ENCODE data around the gene BCLAF1.
A peak's percentile ranks its signal among the peaks of the same experiment; 100 is the strongest.

Gene BCLAF1, protein sequence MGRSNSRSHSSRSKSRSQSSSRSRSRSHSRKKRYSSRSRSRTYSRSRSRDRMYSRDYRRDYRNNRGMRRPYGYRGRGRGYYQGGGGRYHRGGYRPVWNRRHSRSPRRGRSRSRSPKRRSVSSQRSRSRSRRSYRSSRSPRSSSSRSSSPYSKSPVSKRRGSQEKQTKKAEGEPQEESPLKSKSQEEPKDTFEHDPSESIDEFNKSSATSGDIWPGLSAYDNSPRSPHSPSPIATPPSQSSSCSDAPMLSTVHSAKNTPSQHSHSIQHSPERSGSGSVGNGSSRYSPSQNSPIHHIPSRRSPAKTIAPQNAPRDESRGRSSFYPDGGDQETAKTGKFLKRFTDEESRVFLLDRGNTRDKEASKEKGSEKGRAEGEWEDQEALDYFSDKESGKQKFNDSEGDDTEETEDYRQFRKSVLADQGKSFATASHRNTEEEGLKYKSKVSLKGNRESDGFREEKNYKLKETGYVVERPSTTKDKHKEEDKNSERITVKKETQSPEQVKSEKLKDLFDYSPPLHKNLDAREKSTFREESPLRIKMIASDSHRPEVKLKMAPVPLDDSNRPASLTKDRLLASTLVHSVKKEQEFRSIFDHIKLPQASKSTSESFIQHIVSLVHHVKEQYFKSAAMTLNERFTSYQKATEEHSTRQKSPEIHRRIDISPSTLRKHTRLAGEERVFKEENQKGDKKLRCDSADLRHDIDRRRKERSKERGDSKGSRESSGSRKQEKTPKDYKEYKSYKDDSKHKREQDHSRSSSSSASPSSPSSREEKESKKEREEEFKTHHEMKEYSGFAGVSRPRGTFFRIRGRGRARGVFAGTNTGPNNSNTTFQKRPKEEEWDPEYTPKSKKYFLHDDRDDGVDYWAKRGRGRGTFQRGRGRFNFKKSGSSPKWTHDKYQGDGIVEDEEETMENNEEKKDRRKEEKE

DNA sequence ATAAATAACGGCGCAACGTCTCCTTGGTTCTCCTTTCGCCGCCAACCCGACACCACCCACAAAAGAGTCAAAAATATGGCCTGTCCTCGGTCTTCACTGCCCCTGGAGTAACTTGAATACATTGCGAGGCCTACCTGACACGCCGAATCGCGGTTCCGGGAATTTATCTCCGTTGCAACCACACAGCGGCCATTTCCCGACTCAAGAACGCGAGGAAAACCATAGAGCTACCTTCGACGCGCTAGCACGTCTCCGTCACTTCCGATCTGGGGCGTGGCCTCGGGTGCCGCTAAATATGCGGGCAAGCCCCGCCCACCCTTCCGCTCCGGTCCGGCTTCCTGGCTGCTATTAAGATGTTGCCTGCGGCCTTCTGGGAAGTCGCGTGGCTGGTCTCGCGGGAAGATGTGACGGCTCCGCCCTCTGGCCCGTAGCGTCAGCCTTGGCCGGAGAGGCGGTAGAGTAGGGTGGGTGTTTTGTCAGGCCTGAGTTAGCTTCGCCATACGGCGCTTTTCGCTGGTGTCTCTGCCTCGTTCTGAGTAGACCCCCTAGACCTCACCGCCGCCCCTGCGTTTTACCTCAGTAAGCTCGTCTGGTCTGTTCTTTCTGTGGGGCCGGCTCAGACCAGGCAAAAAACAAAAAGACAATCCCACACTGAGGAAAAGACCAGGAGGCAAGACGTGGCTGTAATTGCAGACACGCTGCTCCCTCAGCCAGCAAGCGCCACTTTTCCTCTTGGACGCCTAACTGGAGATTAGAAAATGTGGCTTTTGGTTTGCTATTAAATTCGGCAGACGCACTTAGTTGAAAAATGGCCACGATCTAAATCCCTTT, at the start of gene BCLAF1:
Gene BCLAF1 (minus strand): TSS at position 268 of the 831 bp plus-strand sequence. CDS start 9,980 bp downstream, outside the sequence.
- DNase-seq: peak; percentile 93

DNA sequence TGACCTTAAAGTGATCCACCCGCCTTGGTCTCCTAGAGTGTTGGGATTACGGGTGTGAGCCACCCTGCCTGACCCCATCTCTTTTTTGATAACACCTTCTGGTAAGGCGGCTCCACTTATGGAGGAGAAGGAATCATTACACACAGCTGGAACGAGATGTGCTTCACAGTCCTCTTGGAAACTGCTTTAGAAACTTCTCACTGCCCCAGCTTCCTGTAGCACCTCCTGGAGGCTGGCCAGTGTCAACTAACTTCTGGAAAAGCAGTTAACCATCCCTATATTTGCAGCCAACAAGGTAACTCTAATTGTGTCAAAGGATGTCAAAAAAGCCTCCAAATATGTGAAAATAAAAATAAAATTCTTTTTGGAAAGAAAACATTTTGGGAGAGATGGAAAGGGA, 48.8 kb upstream of the BCLAF1 start:
- no peak for DNase-seq

DNA sequence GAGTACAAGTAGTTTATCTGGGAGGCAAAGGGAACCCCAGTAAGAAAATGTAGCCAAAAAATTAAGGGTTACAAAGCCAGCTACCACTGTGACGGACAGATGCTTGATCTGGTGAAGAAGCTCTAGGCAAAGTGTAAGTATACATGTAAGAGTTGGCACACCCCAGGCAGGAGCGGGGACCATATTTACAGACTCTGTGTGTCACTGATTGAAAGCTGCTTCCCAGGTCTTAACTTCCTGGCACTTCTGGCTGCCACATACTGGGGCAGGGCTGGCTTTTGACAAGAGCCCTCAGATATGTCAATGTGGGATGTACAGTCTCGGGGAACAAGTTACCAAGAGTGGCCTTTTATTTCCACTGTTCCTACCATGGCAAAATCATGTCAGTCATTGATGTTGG, 48.0 kb upstream of the BCLAF1 start:
- no peak for DNase-seq

DNA sequence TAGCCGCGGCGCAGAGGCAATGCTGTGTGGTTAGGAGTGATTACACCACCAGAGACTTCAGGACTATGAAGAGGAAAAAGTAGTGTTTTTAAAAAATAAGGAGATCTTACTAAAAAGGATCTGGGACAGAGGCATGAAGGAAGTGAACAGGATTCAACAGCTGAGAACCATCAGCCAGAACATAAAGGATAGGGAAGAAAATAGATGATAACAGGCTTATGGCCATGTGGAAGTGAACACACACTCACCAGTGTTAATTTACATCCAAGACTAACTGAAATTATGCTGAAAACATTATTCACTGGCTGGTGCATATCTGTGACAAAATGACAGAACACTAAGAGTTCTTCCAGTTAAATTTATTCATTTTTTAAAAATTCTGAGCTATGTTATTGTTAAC, 47.5 kb upstream of the BCLAF1 start:
- DNase-seq: no peak

DNA sequence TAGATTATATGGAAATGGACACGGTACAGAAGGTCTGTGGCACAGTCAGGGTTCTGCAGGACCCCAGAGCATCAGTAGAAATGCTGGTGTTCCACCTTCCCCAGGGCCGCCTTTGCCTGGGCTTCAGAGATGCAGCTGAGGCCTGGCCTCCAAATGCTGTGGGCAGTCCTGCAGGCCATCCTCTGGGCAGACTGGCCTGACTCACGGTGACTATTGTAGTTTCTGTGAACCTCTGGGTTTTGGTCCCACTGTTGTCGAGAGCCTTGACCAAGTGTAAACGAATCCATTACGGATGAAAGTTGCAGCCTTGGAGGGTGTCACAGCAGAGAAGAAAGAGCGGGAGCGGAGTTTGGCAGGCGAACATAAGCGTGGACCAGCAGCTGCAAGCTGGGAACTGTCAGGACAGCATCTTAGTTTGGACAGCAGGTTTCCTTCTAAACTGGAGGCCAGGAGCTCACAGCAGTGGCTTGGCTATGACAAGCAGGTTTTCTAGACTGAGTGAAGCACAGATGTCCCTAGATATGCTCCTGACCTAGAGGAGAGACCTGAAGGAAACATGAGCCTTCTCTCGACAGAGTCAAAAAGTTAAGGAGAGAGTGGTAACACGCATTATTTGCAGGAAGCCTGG, 46.2 kb upstream of the BCLAF1 start:
- no peak for DNase-seq

DNA sequence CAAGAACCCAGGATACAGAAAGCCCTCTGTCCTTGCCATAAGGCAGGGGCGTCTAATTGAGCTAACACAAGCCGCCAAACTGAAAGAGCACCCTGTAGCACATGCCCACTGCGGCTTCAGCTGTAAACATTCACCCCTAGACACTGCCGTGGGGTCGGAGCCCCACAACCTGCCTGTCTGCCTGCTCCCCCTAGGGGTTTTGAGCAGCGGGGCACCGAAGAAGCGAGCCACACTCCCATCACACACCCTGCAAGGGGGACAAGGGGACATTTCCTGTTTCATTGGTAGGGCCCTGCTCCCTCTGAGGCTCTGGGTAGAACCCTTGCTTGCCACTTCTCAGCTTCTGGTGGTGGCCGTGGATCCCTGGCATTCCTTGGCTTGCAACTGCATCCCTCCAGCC, 45.2 kb upstream of the BCLAF1 start:
- no peak for DNase-seq

DNA sequence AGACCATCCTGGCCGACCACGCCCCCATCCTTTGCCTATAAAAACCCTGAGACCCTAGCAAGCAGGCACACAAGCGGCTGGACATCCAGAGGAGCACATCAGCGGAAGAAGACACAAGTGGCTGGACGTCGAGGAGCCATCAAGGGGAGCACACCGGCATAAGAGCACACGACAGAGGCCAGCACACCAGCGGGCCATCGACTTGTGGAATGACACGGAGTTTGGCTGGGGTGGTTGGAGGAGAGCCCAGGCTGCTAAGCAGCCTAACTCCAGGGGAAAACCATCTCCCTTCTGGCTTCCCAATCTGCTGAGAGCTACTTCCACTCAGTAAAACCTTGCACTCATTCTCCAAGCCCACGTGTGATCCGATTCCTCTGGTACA, 44.8 kb upstream of the BCLAF1 start:
- DNase-seq: no peak

DNA sequence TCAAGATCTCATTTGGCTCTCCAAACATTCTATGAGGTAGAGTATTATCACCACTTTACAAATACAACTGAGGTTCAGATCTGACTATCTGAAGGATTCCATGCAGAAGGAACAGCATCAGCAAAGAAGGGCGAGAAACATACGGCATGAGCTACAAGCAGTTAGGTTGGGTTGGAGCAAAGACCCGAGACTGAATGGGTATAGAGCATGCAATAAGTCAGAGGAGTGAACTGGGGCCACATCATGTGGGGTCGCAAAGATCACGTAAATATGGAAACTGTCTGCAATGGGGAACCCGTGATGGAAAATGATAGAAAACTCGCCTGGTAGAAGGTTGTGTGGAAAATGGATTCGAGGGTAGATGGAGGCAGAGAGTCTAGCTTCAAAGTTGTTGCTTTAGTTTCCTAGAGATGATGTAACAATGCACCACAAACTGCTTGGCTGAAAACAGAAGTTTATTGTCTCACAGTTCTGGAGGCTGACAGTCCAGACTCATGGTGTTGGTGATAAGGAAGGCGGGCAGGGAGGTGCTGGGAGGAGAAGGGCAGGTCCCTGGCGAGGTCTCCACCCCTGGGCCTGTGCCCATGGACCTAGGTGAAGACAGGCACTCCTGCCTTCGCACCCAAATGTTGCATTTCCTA, 44.3 kb upstream of the BCLAF1 start:
- DNase-seq: no peak

DNA sequence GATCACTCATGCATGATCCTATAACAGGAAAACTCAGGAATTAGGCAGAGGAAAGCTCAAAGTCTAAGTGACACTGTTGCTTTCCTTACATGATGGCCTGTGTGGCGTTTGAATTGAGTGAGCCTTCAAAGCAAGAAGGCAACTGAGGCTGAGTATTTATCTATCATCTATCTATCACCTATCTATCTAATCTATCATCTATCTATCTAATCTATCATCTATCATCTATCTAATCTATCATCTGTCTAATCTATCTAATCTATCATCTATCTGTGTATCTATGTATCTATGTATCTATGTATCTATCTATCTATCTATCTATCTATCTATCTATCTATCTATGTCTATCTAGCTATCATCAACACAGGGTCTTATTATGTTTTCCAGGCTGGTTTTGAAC, 41.8 kb upstream of the BCLAF1 start:
- DNase-seq: no peak

DNA sequence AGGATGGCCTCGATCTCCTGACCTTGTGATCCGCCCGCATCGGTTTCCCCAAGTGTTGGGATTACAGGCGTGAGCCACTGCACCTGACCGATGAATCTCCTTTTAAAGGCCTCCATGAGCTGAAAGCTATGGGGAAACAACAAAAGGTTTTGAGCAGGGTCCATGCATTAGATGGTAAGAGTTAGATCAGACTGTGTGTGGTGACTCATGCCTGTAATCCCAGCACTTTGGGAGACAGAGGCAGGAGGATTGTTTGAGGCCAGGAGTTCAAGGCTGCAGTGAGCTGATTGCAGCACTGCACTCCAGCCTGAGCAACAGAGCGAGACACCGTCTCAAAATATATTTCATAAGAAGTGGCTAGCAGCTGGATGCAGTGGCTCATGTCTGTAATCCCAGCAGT, 41.0 kb upstream of the BCLAF1 start:
- no peak for DNase-seq

DNA sequence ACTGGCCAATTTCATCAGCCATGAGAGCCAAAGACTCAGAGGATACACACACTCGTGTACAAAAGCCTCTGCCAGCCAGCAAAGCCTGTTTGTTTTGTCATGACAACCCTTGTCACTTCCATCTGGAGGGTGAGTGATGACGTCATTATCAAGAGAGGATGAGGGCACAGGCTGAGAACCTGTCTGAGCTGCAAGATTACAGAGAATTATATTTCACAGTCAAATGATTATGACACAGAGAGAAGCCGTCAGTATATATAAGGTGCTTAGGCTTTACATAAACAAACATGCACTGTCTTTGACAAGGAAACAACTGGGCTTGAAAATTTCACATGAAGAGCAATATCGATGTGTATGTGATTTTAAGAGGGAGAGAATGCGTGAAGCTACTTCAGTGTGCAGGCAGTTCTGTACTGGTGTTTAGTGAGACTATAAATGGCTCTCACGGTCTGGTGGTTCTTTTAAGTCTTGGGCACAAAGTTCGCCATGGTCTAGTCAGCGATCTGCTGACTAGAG, 36.5 kb upstream of the BCLAF1 start:
- peak; percentile 44 for DNase-seq

DNA sequence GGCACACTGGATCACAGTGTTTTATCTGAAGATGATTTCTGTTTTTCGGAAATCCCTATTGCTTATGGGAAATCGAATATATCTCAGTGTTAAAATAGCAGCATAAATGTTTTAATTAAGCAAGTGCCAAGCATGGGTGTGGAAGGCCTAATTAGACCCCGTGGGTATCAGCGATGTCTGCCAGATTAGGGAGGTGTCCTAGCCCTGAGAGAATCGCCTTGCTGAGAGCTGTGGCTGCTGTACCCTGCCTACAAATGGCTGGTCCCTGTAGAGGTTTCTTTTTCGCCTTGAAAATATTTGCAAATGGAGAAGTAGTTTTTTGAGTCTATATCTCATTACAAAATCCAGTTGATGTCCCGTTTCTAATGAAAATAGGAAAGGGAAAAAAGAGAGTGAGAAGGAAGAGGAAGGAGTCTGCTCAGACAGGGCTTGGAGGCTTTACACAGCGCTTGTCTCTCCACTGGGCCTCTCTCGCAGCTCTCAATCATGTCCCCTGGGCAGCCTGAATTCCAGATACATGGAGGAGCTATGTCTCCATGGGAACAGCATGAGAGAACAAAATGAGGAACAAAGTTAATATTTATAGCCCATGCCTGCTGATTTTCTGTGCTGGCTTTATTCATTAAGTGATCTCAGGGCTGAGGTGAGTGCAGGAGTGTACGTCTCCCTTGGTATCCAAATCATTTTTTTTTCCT, 35.2 kb upstream of the BCLAF1 start:
- peak; percentile 19 for DNase-seq

DNA sequence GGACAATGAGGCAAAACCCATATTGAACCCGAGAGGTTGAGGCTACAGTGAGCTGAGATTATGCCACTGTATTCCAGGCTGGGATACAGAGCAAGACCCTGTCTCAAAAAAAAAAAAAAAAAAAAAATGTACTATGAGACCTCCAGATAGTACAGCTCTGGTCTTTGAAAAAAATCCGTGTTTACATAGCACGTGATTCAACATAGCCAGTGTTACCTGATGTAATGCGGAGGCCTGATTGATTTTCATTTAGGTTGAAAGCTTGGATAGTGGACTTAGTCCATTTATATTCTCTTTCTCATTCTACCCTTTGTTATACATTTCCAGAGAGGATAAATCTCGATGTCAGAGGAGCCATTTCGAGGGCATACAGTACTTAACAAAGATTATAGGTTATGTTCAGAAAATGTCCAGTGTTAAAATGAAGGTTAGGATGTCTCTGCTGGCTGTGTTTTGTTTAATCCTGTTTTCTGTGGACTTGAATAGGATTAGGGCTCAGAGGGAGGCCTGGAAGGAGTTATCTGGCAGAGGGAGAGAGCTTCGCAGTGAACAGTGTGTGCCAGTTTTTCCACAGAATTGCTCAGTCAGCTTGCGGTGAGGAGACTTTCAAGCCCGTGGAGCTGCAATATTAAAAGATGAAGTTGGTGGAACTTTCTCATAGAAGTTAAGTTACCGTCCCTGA, 33.9 kb upstream of the BCLAF1 start:
- peak; percentile 85 for DNase-seq

DNA sequence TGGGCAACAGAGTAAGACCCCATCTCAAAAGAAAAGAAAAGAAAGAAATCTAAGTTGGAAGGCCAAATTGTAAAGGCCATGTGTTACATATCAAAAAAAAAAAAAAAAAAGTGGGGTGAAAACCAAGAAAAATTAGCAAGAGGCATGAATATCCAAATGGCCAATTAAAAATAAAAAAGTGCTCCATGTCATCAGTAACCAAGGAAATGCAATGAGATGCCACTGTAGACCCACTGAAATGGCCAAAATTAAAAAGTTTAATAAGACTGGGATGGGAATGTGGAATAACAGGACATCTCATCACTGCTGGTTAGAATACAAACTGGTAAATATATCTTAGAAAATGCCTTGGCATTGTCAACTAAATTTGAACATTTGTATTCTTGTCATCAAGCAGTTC, 30.1 kb upstream of the BCLAF1 start:
- DNase-seq: no peak

DNA sequence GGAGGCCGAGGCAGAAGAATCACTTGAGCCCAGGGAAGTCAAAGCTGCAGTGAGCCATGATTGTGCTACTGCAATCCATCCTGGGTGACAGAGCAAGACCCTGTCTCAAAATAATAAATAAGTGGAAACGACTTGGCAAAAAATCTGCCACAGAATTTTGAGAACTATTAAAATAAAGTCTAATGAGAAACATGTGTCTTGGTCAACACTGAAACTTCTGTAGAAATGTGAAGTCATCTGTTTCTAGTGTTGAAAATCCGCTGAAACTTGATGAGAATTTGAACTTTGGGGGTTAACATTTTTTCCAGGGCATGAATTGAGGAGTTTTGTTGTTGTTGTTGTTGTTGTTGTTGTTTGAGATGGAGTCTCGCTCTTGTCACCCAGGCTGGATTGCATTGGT, 29.0 kb upstream of the BCLAF1 start:
- no peak for DNase-seq

DNA sequence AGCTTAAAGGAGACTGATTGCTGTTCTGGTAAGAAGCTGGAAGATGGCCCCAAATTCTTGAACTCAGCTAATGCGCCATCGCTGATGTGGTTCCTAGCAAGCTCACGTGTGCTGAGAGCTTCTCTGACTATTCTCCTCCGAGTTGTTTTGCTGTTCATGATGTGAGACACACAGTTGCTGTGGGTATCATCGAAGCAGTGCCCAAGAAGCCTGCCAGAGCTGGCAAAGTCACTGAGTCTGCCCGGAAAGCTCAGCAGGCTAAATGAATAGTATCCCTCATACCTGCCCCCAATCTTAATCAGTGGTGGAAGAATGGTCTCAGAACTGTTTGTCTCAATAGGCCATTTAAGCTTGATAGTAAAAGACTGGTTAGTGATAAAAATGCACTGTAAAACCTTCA, 28.3 kb upstream of the BCLAF1 start:
- no peak for DNase-seq

DNA sequence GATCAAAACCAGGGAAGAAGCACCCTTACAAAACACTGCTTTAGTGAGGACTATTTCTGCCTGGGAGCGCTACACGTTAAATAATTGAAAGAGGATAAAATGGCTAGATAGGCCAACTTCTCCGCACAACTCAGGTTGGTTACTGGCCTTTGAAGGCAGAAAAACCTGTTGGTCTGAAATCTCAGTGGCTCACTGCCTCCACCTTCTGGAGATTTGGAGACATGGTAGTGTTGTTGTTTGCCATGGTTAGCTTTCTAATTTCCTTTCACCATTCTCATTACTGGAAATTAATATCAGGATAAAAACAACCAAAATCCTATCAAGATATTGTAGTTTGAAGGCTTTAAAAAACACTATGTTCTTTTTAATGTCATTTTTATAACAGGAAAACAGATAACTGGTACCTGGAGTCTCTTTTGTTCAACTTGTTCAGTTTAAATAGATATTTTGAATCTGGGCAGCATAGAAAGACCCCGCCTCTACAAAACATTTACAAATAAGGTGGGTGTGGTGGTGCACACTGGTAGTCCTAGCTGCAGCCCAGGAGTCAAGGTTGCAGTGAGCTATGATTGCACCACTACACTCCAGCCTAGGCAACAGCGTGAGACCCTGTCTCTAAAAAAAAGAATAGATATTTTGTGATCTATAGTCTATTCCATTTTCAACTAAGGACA, 27.5 kb upstream of the BCLAF1 start:
- DNase-seq: peak; percentile 28

DNA sequence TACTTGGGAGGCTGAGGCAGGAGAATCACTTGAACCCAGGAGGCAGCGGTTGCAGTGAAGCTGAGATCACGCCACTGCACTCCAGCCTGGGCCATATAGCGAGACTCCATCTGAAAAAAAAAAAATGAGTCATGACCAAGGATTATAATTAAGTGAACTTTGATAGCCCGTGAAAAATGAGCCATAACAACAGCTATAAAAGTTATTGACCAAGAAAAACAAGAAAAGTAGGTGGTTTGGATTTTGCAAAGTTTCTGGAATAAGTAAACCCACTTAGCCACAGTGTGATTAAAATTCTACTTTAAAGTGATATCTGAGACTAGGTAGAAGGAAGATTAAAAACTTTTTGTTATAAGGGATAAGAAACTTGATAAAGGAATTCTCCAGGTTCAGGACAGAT, 25.9 kb upstream of the BCLAF1 start:
- DNase-seq: no peak

DNA sequence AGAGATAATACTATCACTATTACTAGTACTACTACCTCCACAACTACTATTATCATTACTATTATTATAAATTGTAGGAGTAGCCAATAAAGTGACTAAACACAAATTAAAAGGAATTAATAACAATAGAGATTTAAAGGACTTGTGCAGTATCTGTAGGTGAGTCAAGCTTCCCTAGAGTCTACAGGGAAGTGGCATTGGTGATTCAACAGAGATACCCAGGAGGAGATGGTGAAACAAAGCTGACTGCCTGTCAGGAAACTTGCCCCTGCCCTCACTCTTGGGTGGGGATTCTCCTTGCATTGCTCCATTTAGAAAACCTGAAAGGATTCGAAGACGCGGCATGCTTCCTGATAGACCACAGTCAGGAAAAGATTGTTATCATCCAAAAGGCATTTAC, 23.3 kb upstream of the BCLAF1 start:
- no peak for DNase-seq

DNA sequence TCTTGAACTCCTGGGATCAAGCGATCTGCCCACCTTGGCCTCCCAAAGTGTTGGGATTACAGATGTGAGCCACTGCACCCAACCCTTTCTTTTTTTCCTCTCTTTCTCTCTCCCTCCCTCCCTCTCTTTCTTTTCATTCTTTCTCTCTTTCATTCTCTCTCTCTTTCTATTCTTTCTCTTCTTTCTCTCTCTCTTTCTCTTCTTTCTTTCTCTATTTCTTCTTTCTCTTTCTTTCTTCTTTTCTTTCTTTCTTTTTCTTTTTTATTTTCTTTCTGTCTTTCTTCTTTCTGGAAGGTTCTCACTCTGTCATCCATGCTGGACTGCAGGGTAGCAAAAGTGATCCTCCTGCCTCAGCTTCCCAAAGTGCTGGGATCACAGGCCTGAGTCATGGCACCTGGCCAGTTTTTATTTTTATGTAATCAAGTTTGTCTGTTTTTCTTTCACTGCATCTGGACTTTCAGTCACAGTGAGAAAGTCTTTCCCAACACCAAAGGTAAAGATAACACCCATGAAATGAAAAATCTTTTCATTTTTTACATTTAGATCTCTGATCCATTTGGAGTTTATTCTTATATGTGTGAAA, 20.2 kb upstream of the BCLAF1 start:
- no peak for DNase-seq

Measured in NCI-H2227 treated with DMSO at 0.1 percent for 48 hours (cell line).